Measurements from ENCODE around the gene NR3C2.

NR3C2 gene

GRCh38 chr4:148159793-148160192, 282.4 kb downstream of the NR3C2 start:
- Histone ChIP-seq H3K27me3 (ENCODE audit: low read length) (no peaks in the 10 kb centered on the region), H4K20me1 (ENCODE audit: low read depth, low read length) (no peaks in the 10 kb centered on the region), H3K9ac (ENCODE audit: low read length) (no peak overlapping the region), H3K9me2 (replicated peaks; ENCODE audit: insufficient read depth, low read length) (no peaks in the 10 kb centered on the region), H3K4me3 (ENCODE audit: insufficient read depth, low read length, poor library complexity, severe bottlenecking) (no peak overlapping the region), H3K79me2 (ENCODE audit: insufficient read depth, low read length) (no peaks in the 10 kb centered on the region), H3K36me3 (ENCODE audit: low read length) (no peaks in the 10 kb centered on the region), H3F3A (ENCODE audit: insufficient read depth) (no peaks in the 10 kb centered on the region), H3K4me2 (ENCODE audit: low read depth, low read length, poor library complexity, severe bottlenecking) (no peak overlapping the region), H3K27ac (ENCODE audit: low read depth, low read length) (no peak overlapping the region), H2AFZ (ENCODE audit: low read depth, low read length, severe bottlenecking) (no peak overlapping the region), H3K9me3 (ENCODE audit: insufficient read depth, low read length) (no peaks in the 10 kb centered on the region)
- TF ChIP-seq EZH2phosphoT487 (conservative IDR thresholded peaks at IDR 0.05; ENCODE audit: low read length) (no peak), CTCF (IDR thresholded peaks at IDR 0.05; ENCODE audit: insufficient read depth, low read length, poor library complexity, severe bottlenecking) (no peak)

- H3K9me2 ChIP-seq (replicated peaks; ENCODE audit: insufficient read depth, low read length) = no peaks in the 10 kb centered on the region
- no peak overlapping the region for H3K4me2 ChIP-seq (ENCODE audit: low read depth, low read length, poor library complexity, severe bottlenecking)
- TF ChIP-seq CTCF (IDR thresholded peaks at IDR 0.05; ENCODE audit: insufficient read depth, low read length, poor library complexity, severe bottlenecking) (no peak), EZH2phosphoT487 (conservative IDR thresholded peaks at IDR 0.05; ENCODE audit: low read length) (no peak)
- H3K27ac ChIP-seq (ENCODE audit: low read depth, low read length) = no peak overlapping the region
- no peaks in the 10 kb centered on the region for H3K79me2 ChIP-seq (ENCODE audit: insufficient read depth, low read length)
- H3K4me3 ChIP-seq (ENCODE audit: insufficient read depth, low read length, poor library complexity, severe bottlenecking) = no peak overlapping the region
- no peaks in the 10 kb centered on the region for H3K27me3 ChIP-seq (ENCODE audit: low read length)
- no peaks in the 10 kb centered on the region for H4K20me1 ChIP-seq (ENCODE audit: low read depth, low read length)
- H3K36me3 ChIP-seq (ENCODE audit: low read length) = no peaks in the 10 kb centered on the region
- no peak overlapping the region for H2AFZ ChIP-seq (ENCODE audit: low read depth, low read length, severe bottlenecking)
- no peak overlapping the region for H3K9ac ChIP-seq (ENCODE audit: low read length)
- H3F3A ChIP-seq (ENCODE audit: insufficient read depth) = no peaks in the 10 kb centered on the region
- H3K9me3 ChIP-seq (ENCODE audit: insufficient read depth, low read length) = no peaks in the 10 kb centered on the region
Observed at GRCh38 chr4:148154769-148155168, 287.4 kb downstream of the NR3C2 start.

DNA sequence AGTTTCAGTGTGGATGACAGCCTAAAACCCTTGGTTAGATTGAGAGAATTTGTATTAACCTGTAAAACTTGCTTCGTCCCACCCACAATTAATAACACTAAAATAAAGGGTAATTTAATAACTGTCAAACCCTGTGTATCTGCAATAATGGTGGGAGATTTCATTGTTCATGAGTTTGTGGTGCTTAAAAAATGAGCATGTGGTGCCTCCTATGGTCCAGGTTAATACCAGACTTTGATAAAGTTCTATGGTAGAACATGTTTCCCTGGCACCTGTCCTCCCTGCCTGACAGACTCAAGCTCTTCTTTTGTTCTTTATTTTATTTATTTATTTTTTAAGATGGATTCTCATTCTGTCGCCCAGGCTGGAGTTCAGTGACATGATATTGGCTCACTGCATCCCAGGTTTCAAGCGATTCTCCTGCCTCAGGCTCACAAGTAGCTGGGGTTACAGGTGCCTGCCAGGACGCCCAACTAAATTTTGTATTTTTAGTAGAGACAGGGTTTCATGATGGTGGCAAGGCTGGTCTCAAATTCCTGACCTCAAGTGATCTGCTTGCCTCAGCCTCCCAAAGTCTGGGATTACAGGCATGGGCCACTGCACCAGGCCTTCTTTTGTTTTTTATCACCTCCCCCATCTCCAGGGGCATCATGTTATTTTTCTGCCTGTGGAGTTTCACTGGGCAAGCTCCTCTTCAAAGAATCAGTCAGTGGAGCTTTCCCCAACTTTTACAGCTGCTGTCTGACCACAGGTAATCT, 289.2 kb downstream of the NR3C2 start:
- TF ChIP-seq CTCF (IDR thresholded peaks at IDR 0.05; ENCODE audit: insufficient read depth, low read length, poor library complexity, severe bottlenecking) = no peak
- no peak for TF ChIP-seq EZH2phosphoT487 (conservative IDR thresholded peaks at IDR 0.05; ENCODE audit: low read length)
- H3K9me3 ChIP-seq (ENCODE audit: insufficient read depth, low read length) = no peaks in the 10 kb centered on the region
- H3K9me2 ChIP-seq (replicated peaks; ENCODE audit: insufficient read depth, low read length) = no peaks in the 10 kb centered on the region
- H3K27me3 ChIP-seq (ENCODE audit: low read length) = no peaks in the 10 kb centered on the region
- no peak overlapping the region for H3K27ac ChIP-seq (ENCODE audit: low read depth, low read length)
- no peaks in the 10 kb centered on the region for H3K36me3 ChIP-seq (ENCODE audit: low read length)
- H3F3A ChIP-seq (ENCODE audit: insufficient read depth) = no peaks in the 10 kb centered on the region
- H3K79me2 ChIP-seq (ENCODE audit: insufficient read depth, low read length) = no peaks in the 10 kb centered on the region
- H3K4me2 ChIP-seq (ENCODE audit: low read depth, low read length, poor library complexity, severe bottlenecking) = no peak overlapping the region
- no peaks in the 10 kb centered on the region for H4K20me1 ChIP-seq (ENCODE audit: low read depth, low read length)
- H3K4me3 ChIP-seq (ENCODE audit: insufficient read depth, low read length, poor library complexity, severe bottlenecking) = no peak overlapping the region
- H2AFZ ChIP-seq (ENCODE audit: low read depth, low read length, severe bottlenecking) = no peak overlapping the region
- H3K9ac ChIP-seq (ENCODE audit: low read length) = no peak overlapping the region
